Measurements from ENCODE around the gene MARCKS. TPM values are rescaled to one million over a fixed set of nuclear protein-coding genes. Genes with fewer than 3 reads are reported as not detected.

Gene MARCKS
- total RNA-seq, 2 experiments from 2014 or later = 0.47 to 0.83 TPM

DNA sequence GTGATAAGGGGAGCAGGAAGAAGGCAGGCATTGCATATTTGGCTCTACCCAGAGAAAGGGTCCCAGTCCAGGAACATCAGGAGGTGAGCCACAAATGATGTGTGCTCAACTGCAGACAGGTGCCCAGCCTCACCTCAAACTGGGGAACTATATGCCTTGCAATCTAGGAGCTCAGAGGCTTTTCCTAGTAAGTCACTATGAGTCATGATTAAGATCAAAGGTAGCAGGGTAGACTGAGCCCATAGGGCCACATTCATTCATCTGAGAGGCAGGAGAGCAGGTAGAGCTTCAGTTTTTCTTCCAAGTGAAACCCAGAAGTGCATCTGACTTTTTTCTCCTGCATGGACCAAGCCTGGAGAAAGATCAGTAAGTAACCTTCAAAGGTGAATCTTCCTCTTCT is 31.3 kb downstream of the MARCKS start:
- CTCF ChIA-PET = interaction anchor here (0.8 kb wide), 1 partner anchor 21 kb away, joined by 3 read pairs; no protein-coding TSS in a partner anchor
- peaks cover 4% of the 10 kb centered on the region for H3K9me3 Mint-ChIP-seq

DNA sequence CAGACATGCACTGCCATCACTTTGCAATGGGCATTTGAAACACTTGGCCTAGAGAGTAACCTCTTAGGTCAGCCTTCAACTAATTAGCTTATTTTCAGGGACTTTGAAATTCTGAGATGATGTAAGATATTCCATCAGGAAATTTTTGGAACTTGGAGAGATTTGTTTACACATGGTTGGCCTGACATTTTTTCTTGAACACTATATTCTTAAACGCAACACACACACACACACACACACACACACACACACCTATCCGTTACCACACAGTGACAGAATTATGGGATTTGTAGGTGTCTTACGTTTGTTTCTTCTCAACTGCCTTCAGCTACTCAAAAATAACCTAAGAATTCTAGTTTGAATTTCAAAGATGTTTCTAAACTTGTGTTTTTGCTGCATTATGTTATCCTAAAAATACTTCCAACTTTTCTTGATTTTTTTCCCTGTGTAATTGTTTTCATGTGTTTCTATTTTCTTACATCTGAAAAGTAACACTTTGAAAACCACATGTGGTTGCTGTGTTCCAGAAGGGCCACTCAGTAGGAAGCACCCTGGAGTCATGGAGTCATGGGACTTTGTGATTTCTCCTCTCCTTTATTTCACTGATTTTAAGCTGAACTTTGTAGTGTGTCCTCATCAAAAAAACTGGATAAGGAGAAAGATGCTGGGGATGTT is 31.9 kb downstream of the MARCKS start:
- TF ChIP-seq, protein P1, sequence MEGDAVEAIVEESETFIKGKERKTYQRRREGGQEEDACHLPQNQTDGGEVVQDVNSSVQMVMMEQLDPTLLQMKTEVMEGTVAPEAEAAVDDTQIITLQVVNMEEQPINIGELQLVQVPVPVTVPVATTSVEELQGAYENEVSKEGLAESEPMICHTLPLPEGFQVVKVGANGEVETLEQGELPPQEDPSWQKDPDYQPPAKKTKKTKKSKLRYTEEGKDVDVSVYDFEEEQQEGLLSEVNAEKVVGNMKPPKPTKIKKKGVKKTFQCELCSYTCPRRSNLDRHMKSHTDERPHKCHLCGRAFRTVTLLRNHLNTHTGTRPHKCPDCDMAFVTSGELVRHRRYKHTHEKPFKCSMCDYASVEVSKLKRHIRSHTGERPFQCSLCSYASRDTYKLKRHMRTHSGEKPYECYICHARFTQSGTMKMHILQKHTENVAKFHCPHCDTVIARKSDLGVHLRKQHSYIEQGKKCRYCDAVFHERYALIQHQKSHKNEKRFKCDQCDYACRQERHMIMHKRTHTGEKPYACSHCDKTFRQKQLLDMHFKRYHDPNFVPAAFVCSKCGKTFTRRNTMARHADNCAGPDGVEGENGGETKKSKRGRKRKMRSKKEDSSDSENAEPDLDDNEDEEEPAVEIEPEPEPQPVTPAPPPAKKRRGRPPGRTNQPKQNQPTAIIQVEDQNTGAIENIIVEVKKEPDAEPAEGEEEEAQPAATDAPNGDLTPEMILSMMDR (IDR thresholded peaks at IDR 0.05) = no peak
- H3K4me3 Mint-ChIP-seq = no peak overlapping the region
- no peaks in the 10 kb centered on the region for H3K4me1 Mint-ChIP-seq (ENCODE audit: low read depth)
- H3K27ac Mint-ChIP-seq = no peak overlapping the region
- intact Hi-C loops (cut with micrococcal nuclease) = no loop called here
- ATAC-seq (no peak), DNase-seq (no peak)
- peaks cover 4% of the 10 kb centered on the region for H3K9me3 Mint-ChIP-seq
- CTCF ChIA-PET = interaction anchor here (0.6 to 1.1 kb wide), 2 partner anchors 10 to 21 kb away, joined by 3 to 4 read pairs; no protein-coding TSS in a partner anchor
- H3K27me3 Mint-ChIP-seq = peaks cover 24% of the 10 kb centered on the region
- H3K36me3 Mint-ChIP-seq (ENCODE audit: low read depth) = no peaks in the 10 kb centered on the region
- POLR2A ChIA-PET = no interaction called here

More for the DNA sequence above, 31.3 kb downstream of the MARCKS start:
- POLR2A ChIA-PET = no interaction called here
- peaks cover 24% of the 10 kb centered on the region for H3K27me3 Mint-ChIP-seq
- ATAC-seq (peak; percentile 24), DNase-seq (no peak)
- no peaks in the 10 kb centered on the region for H3K36me3 Mint-ChIP-seq (ENCODE audit: low read depth)
- intact Hi-C loops (cut with micrococcal nuclease) = no loop called here
- H3K4me1 Mint-ChIP-seq (ENCODE audit: low read depth) = no peaks in the 10 kb centered on the region
- TF ChIP-seq, protein P1 (IDR thresholded peaks at IDR 0.05) = no peak
- H3K27ac Mint-ChIP-seq = no peak overlapping the region
- no peak overlapping the region for H3K4me3 Mint-ChIP-seq

- Mint-ChIP-seq H3K4me1 (ENCODE audit: low read depth) (no peaks in the 10 kb centered on the region), H3K36me3 (ENCODE audit: low read depth) (no peaks in the 10 kb centered on the region), H3K27ac (no peak overlapping the region), H3K4me3 (no peak overlapping the region), H3K27me3 (peaks cover 20% of the 10 kb centered on the region), H3K9me3 (peaks cover 4% of the 10 kb centered on the region)
- TF ChIP-seq, protein P1 (IDR thresholded peaks at IDR 0.05) = no peak
- CTCF ChIA-PET = interaction anchor here (0.9 to 1.2 kb wide), 3 partner anchors 9 to 14 kb away, joined by 3 read pairs; no protein-coding TSS in a partner anchor
- DNase-seq = no peak
- no peak for ATAC-seq
- POLR2A ChIA-PET = no interaction called here
- intact Hi-C loops (cut with micrococcal nuclease) = no loop called here
Observed at GRCh38 chr6:113893451-113893850, 36.3 kb downstream of the MARCKS start.

DNA sequence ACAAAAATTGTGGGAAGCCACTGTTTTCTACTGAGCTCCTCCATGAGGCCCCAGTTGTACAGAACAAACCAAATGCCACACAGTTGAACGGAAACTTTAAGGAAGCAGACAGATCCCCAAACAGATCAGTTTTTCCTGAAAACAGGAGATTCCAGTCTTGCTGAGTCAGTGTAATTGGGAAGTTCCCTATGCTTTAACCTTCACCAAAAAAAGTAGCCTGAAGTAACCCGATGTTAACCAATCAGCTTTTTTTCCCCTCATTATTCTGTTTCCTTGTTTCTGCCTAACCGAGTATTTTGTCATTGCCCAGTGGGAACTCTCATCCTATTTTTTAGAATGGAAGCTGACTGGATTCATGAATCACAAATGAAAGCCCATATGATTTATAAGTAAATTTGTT is 36.7 kb downstream of the MARCKS start:
- POLR2A ChIA-PET = no interaction called here
- TF ChIP-seq, protein P1 (IDR thresholded peaks at IDR 0.05) = no peak
- H3K27me3 Mint-ChIP-seq = peaks cover 18% of the 10 kb centered on the region
- intact Hi-C loops (cut with micrococcal nuclease) = no loop called here
- CTCF ChIA-PET = interaction anchor here (0.9 to 1.2 kb wide), 3 partner anchors 8 to 14 kb away, joined by 3 read pairs; no protein-coding TSS in a partner anchor
- H3K4me3 Mint-ChIP-seq = no peak overlapping the region
- H3K27ac Mint-ChIP-seq = no peak overlapping the region
- no peak for ATAC-seq
- DNase-seq = no peak
- peaks cover 4% of the 10 kb centered on the region for H3K9me3 Mint-ChIP-seq
- no peaks in the 10 kb centered on the region for H3K36me3 Mint-ChIP-seq (ENCODE audit: low read depth)
- no peaks in the 10 kb centered on the region for H3K4me1 Mint-ChIP-seq (ENCODE audit: low read depth)

Data from activated CD8-positive, alpha-beta T cell treated with anti-CD3 and anti-CD28 coated beads for 36 hours (primary cell).